NCI-H2029 treated with DMSO at 0.1 percent for 48 hours (cell line): Measurements from ENCODE around the gene FAT1.

ENCODE experiments used
- DNase-seq: peaks from one replicate; lab custom pipeline; 2025; lab: John Stamatoyannopoulos, UW

The FAT1 gene

GRCh38 chr4:186749611-186750281 is 26.1 kb upstream of the FAT1 start:
- DNase-seq: no peak

- DNase-seq: no peak
Observed at GRCh38 chr4:186746581-186746980, 22.9 kb upstream of the FAT1 start.

- DNase-seq: no peak
Observed at GRCh38 chr4:186743261-186743660, 19.6 kb upstream of the FAT1 start.

GRCh38 chr4:186740822-186741221 is 17.2 kb upstream of the FAT1 start:
- no peak for DNase-seq

GRCh38 chr4:186739802-186740434 is 16.3 kb upstream of the FAT1 start:
- DNase-seq: no peak

GRCh38 chr4:186739317-186739716 is 15.7 kb upstream of the FAT1 start:
- no peak for DNase-seq

- DNase-seq: no peak
Observed at GRCh38 chr4:186738421-186738820, 14.8 kb upstream of the FAT1 start.

GRCh38 chr4:186737427-186737826 is 13.8 kb upstream of the FAT1 start:
- DNase-seq: no peak

GRCh38 chr4:186736466-186736865 is 12.8 kb upstream of the FAT1 start:
- no peak for DNase-seq

- no peak for DNase-seq
Observed at GRCh38 chr4:186734251-186734650, 10.6 kb upstream of the FAT1 start.

GRCh38 chr4:186733778-186734177 is 10.1 kb upstream of the FAT1 start:
- DNase-seq: no peak

GRCh38 chr4:186730621-186731020 is 7.0 kb upstream of the FAT1 start:
- no peak for DNase-seq

GRCh38 chr4:186729856-186730255 is 6.2 kb upstream of the FAT1 start:
- no peak for DNase-seq

GRCh38 chr4:186728631-186729271 is 5.1 kb upstream of the FAT1 start:
- no peak for DNase-seq

GRCh38 chr4:186727977-186728519 is 4.4 kb upstream of the FAT1 start:
- DNase-seq: no peak

- no peak for DNase-seq
Observed at GRCh38 chr4:186727169-186727976, 3.7 kb upstream of the FAT1 start.

- no peak for DNase-seq
Observed at GRCh38 chr4:186726426-186727168, 2.9 kb upstream of the FAT1 start.

- DNase-seq: no peak
Observed at GRCh38 chr4:186725469-186726425, 2.1 kb upstream of the FAT1 start.

GRCh38 chr4:186724864-186725468 is 1.3 kb upstream of the FAT1 start:
- peak; percentile 30 for DNase-seq
